Transverse colon (tissue), 3 donors: Measurements from ENCODE around the gene PERM1.

Experiments
- EP300 ChIP-seq: sonication (generic); formaldehyde crosslinking; IDR thresholded peaks from one replicate; pipeline ENCODE4 v1.6.1; 2017; ENCODE audit warnings: antibody characterized with exemption, low read depth
- POLR2AphosphoS5 ChIP-seq, 3 donors: sonication (generic); formaldehyde crosslinking; IDR thresholded peaks; one replicate each; pipeline ENCODE4 v1.6.1; 2016; ENCODE audit warnings: antibody characterized with exemption in 3 of 3

GRCh38 chr1:961132-961669 lies 20.7 kb downstream of the PERM1 start:
- TF ChIP-seq EP300 (no peak), POLR2AphosphoS5 (IDR thresholded peaks at IDR 0.05) (no peak)
